Measurements from ENCODE around the gene RPL27A.

The RPL27A gene

DNA sequence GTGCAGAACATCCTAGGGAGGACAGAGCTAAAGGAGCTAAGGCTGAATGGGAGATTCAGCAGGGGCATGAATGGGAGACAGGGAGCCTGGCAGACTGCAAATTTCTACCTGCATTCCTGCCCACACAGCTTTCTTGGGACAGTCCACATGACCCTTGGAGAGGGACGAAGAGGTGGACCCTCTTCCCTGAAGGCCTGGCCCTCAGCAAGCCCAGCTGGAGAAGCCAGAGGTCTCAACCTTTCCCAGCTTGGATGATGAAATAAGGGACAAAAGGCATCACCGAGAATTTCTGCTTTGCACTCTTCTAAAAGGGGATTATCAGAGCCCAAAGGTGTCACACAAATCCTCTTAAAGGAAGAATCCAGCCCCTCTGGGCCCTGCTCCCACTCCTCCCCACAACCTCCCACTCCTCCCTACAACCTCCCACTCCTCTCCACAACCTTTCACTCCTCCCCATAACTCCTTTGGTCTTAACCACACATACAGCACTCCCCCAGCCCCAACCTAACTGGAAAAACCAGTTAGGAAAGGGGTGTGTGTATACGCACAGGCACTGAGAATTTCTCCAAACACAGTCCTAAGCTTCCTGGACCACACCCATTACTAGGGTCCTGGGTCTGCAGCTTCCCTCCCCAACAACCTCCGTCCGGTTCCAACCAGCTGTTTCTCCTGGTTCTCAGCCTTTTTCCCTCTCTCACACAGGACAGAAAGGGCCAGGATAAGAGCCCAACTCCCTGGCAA is 38.4 kb downstream of the RPL27A start:
- no peak for DNase-seq

DNA sequence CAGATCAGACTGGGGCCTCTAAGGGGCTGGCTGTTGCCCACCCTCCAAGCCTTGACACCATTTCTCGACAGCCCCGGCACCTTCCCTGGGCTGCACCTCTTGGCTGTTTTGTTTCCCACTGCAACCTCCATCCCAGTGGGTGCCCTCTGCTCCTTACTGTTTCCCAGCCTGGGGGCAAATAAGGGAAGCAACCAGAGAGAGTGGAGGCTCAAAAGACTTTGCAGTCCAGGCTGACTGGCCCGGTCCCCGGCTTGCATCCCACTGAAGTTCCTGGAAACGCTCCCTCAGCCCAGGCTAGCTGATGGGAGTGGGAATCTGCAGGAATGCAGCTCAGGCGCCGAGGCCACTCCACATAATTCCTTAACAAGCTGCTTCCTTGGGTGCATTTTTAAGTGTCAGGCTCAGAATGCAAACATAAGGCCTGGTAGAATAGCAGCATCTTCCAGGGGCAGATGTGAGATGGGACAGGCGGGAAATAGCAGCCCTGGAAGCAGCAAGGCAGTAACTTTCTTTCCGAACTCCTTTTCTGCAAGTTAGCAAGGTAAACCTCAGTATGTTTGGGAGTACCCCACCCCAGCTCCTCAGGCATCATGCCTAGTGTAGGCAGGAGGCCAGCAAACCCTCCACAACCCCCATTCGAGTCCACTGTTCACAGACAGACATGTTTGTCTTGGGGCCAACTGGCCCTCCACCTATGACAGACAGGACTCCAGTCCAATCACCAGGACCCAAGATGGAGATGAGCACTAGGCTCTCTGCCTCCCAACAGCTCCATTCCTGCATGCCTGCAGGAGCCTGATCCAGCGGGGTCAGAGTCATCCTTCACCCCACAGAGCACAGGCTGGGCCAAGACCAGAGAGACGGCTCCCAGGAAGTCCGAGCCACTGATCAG is 39.3 kb downstream of the RPL27A start:
- DNase-seq = no peak

DNA sequence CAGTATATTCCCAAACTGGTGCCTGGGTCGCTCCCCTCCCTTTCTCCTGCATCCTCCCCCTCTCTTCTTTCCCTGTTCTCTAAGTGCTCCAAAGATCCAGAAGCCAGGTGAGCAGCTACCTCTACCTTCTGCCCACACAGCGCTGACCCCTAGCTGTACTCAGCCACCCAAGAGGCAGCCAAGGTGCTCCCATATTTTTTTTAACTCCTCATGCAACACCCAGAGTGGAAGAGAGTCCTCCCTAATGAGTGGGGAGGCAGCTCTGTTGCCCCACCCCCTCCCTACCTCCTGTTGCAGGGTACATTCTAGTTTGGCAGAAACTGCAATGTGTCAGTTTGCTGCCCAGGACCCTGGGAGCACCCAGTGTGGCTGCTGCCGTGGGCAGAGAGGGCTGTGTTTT is 40.2 kb downstream of the RPL27A start:
- no peak for DNase-seq

DNA sequence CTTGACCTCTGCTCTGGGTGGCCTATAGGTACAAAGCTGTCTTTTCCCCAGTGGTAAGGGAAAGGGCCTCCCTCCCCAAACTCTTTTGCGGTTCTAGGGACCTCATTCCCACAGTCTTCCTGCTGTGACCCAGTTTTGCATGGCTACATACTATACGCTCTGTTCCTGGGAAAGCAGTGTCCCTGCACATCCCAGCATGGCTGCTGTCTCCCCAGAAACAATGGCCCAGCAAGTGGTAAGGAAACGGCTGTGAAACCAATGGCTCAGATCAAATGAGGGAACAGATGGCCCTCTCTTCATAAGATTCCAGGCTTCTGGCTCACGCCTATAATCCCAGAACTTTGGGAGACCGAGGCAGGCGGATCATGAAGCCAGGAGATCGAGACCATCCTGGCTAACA is 41.1 kb downstream of the RPL27A start:
- no peak for DNase-seq

DNA sequence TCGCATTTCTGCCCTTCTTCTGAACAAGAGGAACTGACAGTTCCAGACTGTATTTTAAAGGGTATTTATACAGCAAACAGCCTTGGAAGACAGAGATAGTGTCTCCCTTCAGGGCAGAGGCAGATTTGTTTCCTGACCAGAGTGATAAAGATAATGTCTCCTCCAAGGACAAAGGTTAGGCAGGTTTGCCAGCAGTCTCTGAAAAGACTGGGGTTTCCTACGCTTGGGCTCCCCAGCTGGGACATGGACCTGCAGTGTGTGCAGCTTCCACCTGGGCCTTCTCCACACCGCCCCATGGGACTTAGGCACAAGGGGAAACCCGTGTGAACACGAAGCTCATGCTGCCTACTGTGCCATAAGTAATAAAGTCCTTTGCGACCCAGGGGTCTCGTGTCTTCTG is 42.1 kb downstream of the RPL27A start:
- DNase-seq = no peak

DNA sequence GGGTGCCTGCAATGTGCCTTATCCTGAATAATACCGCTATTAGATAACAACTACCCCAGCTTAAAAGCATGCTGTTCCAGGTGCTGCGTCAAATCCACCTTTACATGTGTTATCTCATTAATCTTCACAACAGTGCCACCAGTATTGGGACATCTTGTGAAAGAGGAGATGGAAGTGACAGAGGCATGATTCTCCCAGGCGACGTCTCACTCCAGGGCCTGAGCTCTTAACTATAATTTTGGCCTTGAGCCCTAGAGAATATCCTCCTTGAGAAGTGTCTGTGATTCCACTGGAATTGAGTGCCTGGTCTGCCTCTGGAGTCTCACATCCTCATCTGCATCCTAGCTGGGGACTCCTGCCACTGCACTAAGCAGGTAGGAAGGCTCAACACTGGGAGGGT is 43.8 kb downstream of the RPL27A start:
- no peak for DNase-seq

DNA sequence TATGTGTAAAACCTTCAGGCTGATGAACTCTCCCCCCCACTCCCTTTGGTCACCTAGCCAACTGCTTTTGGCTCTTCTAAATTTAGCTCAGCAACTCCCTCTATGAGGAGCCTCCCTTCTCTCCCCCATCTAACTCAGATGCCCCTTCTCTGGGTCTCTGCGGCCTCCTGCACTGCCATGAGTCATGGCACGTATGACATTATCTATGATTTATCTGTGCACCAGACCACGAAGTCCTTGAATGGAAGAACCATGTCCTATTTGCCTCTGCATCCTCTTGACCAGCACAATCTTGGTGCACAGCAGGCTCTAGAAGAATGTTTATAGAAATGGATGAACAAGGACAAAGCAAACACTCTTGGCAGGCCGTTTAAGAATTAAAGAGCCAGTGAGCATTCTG is 46.0 kb downstream of the RPL27A start:
- no peak for DNase-seq

DNA sequence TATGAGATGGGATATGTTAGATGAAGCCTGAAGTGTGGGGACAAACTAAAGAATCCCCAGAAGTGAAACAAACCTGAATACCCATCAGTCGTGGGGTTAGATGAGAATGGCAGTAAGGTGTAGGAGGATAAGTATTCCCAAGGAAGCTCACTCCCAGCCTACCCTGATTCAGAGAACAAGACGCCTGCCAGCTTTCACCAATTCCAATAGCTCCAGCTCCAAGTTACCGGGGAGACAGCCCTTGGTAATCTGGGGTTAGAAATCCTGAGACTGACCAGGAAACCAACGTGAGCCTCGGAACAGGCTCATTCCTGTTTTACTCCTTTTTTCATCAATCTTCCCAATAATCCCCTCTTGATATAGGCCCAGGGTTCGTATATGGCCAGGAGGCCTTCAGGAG is 46.5 kb downstream of the RPL27A start:
- peak in 2 of 51 donors; percentile 4 to 31 for DNase-seq

DNA sequence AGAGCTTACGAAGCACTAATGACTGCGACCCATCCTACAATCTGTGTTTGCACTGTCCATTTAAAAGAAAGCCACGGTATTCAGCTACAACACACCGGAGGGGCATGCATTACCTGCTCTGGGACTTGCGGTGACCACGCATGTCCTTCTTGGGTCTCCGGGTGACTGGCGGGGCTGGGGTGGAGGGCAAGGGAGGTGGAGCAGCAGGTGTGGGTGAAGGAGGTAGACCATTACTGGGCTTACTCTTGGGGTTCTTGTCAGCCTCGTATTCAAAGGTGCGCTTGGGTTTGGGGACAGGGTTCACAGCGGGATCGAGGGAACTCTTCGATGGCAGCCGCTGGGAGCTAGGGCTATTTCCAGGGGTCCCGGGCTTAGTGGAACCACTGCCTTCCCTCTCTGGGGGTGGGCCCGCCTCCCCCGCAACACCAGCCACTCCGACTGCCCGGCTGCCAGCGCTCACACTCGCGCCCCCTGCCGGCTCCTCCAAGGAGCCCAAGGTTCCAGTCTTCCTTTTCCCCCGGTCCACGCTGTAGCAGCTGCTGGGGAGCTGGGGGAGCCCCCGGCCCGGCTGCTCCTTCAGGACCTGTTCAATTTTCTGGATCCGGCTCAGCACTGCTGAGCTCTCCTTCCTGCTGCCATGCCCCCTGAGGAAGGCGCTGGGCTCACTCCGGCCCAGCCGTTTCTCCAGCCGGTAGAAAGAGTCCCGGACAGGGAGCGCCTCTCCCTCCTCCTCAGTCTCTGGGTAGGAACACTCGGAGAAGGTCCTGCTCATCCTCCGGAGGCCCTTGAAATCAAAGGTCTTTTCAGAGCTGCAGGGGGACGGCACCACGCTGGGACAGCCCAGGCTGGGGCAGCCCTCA is 47.5 kb downstream of the RPL27A start:
- no peak for DNase-seq

DNA sequence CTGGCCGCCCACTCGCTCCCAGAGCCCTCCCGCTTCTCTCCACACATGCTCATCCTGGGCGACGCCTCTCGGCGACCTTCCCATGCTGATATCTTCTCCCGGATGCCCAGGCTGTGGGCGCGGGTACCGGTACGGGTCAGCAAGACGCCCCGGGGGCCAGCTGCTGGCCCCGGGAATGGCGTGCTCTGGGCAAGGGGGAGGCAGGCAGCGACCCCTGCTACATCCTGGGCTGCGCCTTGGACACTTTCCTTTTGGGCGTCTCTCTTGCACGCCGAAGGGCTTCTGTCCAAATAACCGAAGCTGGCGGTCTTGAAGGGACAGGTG is 48.1 kb downstream of the RPL27A start:
- DNase-seq = no peak

DNA sequence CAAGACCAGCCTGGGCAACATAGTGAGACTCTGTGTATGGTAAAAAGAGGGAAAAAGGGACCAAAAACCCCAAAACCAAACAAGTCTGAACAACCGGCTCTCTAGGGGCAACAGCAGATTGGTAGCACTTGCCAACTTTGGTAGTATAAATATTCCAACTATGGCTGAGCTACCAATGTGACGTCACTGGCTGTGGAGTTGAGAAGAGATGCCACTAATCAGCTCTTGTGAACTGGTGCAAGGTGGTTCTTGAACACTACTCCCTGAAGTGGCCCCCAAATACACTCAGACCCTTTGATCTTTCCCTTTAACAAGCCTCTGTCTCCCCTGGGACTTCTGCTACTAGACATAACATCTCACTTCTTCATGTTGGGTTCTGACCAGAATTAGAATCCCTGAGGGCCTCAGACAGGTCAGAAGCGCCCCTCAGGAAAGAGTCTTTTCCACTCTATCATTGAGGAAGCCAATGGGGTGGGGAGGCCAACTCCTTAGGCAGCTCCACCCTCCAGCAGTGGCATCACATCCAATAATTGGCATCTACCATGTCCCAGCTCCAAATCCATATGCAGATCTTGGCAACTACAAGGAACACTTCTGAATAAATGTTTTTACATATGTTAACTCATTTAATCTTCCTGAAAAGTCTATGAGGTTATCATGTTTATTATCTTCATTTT is 49.2 kb downstream of the RPL27A start:
- DNase-seq = no peak

DNA sequence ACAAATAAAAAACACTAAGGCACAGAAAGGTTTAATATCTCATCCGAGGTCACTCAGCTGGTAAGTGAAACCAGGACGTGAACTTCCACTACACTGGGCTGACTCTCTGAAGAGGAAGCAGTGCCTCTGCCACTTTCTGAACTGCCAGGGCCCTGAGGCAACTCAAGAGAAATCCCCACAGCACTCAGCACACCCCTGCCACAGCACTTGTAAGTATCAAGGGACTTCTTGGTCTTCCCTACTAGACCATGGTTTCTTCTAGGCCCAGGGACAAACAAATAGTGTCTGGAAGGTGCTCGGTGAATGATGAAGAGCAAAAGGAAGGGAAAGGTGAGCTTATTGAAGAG is 49.7 kb downstream of the RPL27A start:
- no peak for DNase-seq

DNA sequence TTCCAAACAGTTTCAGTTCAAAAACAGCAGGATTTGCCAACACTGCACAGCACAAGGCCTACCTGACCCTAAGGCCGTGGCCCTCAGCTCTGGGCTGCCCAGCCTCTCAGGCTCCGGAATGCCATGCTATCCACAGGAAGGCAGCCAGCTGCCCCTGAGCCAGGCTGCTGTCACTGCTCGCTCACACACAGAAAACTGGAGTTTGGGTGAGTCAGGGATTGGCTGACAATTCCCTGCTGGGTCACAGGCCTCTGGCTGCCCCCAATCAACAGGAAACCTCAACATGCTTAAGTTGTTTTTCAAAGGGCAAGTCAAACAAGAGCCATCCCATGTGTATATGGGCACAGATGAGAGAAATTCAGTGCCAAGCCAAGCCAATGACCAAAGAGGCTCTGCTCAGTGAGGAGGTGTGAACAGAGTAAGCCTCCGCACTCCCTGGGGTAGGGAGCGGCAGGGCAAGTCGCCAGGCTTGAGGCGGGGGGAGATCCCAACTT is 50.2 kb downstream of the RPL27A start:
- peak in 31 of 51 donors; percentile 14 to 72 (median 40) for DNase-seq

DNA sequence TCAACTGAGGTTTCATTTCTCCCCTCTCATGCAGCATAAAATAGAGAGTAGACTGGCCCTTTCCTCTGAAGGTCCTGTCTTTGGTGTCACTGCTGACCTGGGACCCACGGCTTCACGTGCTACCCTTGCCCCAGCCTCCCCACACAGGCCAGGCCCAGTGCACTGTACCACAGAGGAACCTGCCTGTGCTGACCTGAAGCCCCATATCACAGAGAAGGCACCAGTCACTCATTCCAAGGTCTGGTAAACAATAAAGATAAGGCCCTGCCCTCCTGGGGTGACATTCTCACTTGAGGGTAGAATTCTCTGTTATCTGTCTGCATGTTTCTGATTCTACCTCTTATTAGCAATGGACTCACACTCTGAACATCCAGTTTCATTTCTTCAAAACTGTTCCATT is 51.3 kb downstream of the RPL27A start:
- no peak for DNase-seq

DNA sequence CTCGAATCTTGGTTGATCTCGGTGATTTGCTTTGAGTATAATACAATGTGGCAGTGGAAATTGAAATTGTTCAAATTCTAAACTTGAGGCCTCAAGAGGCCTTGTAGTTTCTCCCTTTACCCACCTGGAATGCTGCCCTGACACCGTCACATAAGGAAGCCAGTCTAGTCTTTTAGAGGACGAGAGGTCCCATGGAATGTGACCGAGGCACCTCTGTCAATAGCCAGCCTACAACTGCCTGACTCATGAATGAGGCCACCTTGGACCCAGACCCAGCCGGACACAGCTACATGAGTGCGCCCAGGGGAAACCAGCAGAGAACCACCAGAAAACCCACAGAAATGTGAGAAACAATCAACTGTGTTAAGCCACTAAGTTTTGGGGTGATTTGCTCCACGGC is 52.5 kb downstream of the RPL27A start:
- DNase-seq = no peak

DNA sequence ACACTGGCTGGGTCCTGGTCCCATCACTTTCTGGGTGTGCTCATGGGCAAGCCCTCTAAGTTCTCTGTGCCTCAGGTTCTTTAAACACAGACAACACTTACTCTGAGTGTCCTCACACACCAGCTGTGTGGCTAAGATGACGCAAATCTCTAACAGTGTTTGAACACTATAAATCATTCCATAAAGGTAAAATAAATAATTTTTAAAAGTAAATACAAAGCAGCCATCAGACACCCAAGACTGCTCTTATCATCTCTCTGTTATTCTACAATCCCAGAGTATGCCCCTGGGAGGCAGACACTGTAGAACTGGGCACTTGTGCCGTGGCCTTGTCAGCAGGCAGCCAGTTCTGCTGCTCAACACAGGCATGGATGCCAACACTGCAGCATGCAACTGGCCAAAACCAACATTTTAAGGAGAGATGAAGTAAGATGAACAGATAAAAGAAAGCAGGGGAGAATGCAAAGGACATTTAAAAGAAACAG is 56.8 kb downstream of the RPL27A start:
- DNase-seq = no peak
